ENCODE measurements around the gene PTPRT.

Gene PTPRT

DNA sequence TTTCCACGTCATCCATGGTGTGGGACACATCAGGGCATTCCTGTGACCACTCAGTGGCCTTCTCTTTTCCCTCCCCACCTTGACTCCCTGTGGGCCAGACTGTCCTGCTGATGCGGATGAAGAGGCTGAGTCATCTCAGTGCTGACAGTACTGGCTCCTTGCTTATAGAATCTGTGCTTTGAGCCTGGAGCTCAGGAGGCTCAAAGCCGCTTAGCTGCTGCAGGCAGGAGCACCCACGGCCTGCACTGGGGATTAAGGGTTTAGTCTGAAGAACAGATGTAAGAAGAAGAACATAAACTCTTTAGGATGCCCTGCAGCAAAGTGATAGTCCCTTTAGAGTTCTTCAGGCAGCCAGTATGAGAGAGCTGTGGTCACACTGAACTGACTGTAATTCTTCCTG is 929.5 kb downstream of the PTPRT start:
- DNase-seq (ENCODE audit: low read depth), result no peak
- no peak for TF ChIP-seq POLR2A (IDR thresholded peaks at IDR 0.05; ENCODE audit: extremely low read depth, insufficient read length)

DNA sequence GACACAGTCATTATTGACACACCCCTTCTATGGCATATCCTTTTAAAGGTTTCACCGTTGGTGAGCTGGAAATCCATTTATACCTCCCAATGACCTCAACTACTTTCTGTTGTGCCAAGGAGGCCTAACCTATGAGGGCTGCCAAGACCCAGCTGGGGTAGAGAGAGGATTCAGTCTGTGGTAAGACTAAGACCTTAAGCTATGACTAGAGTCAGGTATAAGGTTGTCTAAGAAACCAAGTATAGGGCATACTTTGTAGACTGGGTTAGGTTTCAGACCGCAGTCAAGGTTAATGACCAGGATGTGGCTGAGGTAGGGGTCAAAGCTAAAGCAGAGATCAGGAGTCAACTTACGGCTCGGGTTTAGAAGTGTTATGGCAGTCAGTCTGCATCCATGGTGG is 930.3 kb downstream of the PTPRT start:
- no peak for DNase-seq (ENCODE audit: low read depth)
- TF ChIP-seq, protein P1, sequence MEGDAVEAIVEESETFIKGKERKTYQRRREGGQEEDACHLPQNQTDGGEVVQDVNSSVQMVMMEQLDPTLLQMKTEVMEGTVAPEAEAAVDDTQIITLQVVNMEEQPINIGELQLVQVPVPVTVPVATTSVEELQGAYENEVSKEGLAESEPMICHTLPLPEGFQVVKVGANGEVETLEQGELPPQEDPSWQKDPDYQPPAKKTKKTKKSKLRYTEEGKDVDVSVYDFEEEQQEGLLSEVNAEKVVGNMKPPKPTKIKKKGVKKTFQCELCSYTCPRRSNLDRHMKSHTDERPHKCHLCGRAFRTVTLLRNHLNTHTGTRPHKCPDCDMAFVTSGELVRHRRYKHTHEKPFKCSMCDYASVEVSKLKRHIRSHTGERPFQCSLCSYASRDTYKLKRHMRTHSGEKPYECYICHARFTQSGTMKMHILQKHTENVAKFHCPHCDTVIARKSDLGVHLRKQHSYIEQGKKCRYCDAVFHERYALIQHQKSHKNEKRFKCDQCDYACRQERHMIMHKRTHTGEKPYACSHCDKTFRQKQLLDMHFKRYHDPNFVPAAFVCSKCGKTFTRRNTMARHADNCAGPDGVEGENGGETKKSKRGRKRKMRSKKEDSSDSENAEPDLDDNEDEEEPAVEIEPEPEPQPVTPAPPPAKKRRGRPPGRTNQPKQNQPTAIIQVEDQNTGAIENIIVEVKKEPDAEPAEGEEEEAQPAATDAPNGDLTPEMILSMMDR (IDR thresholded peaks at IDR 0.05; ENCODE audit: low read depth, low read length), result no peak
- TF ChIP-seq POLR2A (IDR thresholded peaks at IDR 0.05; ENCODE audit: extremely low read depth, insufficient read length) (no peak), MYC (IDR thresholded peaks at IDR 0.05; ENCODE audit: low read depth, low read length) (no peak)
- TF ChIP-seq, protein P2, sequence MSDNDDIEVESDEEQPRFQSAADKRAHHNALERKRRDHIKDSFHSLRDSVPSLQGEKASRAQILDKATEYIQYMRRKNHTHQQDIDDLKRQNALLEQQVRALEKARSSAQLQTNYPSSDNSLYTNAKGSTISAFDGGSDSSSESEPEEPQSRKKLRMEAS (IDR thresholded peaks at IDR 0.05; ENCODE audit: low read depth, low read length), result no peak
- H3K4me3 ChIP-seq (ENCODE audit: low read depth, low read length), result no peak overlapping the region

More for the DNA sequence above, 929.5 kb downstream of the PTPRT start:
- H3K4me3 ChIP-seq (ENCODE audit: low read depth, low read length), result no peak overlapping the region

DNA sequence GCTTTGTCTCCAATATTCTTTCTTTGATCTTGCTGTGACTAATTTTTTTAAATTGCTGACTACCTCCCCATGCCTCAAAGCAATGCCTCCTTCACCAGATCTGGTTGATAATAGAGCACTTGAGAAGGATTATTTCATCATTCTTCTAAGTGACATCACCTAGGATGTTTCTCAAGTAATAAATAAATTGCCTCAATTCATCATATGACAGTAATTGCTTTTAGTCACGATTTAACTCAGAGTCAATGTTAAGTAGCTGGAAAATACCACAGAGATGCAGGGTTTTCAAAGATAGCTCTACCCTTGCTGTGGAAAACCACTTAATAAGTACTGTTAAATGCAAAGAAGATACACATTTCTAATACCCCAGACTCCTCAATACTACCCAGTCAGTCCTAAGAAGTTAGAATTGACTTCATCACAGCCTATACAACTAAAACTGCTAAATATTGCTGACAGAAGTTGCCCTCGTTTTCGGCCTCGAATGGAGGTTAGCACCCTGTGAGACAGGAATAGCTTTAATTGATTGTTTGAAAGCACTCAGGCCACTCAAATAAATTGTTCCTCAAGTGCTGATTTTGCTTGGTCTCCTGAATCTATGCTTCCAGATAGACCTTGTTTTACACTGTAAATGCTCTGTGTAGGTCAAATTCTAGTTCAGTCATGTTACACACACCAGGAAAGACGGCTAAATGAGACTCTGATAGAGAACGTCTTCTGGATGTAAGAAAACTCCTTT is 931.0 kb downstream of the PTPRT start:
- H3K4me3 ChIP-seq (ENCODE audit: low read depth, low read length), result no peak overlapping the region
- DNase-seq (ENCODE audit: low read depth), result no peak
- TF ChIP-seq, protein P2 (IDR thresholded peaks at IDR 0.05; ENCODE audit: low read depth, low read length), result no peak
- TF ChIP-seq, protein P1 (IDR thresholded peaks at IDR 0.05; ENCODE audit: low read depth, low read length), result no peak

DNA sequence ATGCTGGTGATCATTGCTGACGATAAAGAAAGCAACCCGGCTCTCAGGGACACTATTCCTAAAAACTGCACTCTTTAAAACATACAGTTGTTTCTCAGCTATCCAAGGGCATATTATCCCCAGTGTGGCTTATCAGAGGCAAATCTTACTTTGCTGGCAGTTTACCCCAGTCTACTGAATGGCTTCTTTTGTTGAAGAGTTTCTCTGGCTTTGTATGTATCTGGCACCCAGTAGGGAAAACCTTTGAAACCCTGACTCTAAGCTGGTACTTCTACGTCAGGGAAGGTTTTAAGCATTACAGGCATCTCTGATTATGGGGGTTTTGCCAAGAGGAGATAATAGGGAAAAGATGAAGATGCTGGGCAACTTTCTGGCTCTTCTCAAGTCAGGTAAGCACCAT is 933.9 kb downstream of the PTPRT start:
- no peak for DNase-seq (ENCODE audit: low read depth)
- TF ChIP-seq, protein P2 (IDR thresholded peaks at IDR 0.05; ENCODE audit: low read depth, low read length), result no peak
- TF ChIP-seq POLR2A (IDR thresholded peaks at IDR 0.05; ENCODE audit: extremely low read depth, insufficient read length) (no peak), MYC (IDR thresholded peaks at IDR 0.05; ENCODE audit: low read depth, low read length) (no peak)
- TF ChIP-seq, protein P1 (IDR thresholded peaks at IDR 0.05; ENCODE audit: low read depth, low read length), result no peak
- H3K4me3 ChIP-seq (ENCODE audit: low read depth, low read length), result no peak overlapping the region

DNA sequence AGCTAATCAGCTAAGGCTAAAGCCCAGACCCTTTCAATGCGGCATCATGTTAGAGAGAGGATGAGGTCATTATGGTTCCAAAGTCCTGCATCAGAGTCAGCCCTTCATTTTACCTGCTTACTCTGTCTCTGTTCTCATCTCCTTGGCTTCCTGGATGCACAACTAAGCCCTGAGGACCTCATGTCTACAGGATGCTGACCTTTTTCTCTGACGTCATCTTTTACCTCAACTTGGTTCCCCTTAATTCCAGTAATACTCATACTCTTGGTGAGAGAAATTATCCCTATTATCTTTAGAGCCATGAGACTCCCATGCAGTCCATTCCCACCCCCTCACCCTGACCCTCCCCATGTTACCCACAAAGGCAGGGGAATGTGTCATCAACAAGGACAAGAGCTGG is 935.0 kb downstream of the PTPRT start:
- TF ChIP-seq, protein P2 (IDR thresholded peaks at IDR 0.05; ENCODE audit: low read depth, low read length), result no peak
- no peak for TF ChIP-seq MYC (IDR thresholded peaks at IDR 0.05; ENCODE audit: low read depth, low read length)
- no peak for TF ChIP-seq POLR2A (IDR thresholded peaks at IDR 0.05; ENCODE audit: extremely low read depth, insufficient read length)
- TF ChIP-seq, protein P1 (IDR thresholded peaks at IDR 0.05; ENCODE audit: low read depth, low read length), result no peak
- H3K4me3 ChIP-seq (ENCODE audit: low read depth, low read length), result no peak overlapping the region
- no peak for DNase-seq (ENCODE audit: low read depth)

DNA sequence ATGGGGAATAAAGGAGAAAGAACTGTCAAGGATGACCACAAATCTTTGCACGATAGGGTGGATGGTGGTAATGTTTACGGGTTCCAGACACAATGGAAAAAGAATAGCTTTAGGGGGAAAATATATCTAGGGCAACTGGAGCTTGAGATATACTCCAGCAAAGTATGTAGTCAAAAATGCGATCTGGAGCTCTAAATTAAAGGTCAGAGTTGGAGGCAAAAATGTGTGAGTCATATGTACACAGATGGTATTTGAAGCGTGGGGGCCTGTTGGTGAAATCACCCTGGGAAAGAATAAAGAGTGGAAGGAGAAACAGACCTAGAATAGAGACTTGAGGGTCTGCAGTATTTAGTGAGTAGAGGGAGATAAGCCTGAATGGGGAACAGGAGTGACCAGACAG is 937.6 kb downstream of the PTPRT start:
- no peak for DNase-seq (ENCODE audit: low read depth)
- TF ChIP-seq, protein P2 (IDR thresholded peaks at IDR 0.05; ENCODE audit: low read depth, low read length), result no peak
- TF ChIP-seq MYC (IDR thresholded peaks at IDR 0.05; ENCODE audit: low read depth, low read length), result no peak
- TF ChIP-seq, protein P1 (IDR thresholded peaks at IDR 0.05; ENCODE audit: low read depth, low read length), result no peak
- TF ChIP-seq POLR2A (IDR thresholded peaks at IDR 0.05; ENCODE audit: extremely low read depth, insufficient read length), result no peak

More for the DNA sequence above, 937.6 kb downstream of the PTPRT start:
- H3K4me3 ChIP-seq (ENCODE audit: low read depth, low read length), result no peak overlapping the region

Data from NB4 (cell line).